GM12878 (cell line): Measurements from ENCODE around the gene KIF9. TPM values are rescaled to one million over a fixed set of nuclear protein-coding genes. Genes with fewer than 3 reads are reported as not detected.

Source experiments
- ATAC-seq: fragments of 200-7000 bp; cut with Tn5 transposase; 3 replicates; pipeline ENCODE4 v1.9.1; 2020; ENCODE audit warnings: mild to moderate bottlenecking, moderate library complexity
- BruUV-seq: library from RNA; stranded (reverse); fragments of 400-500 nt; replicated peaks from 2 replicates; lab custom pipeline; 2021; lab: Mats Ljungman, UMichigan
- CTCF ChIA-PET: fragments of 300-600 bp; sonication (Branson Sonifier 250); formaldehyde crosslinking; extraction: SDS; loops from one replicate; lab custom pipeline; 2021; ENCODE audit warnings: inconsistent platforms; lab: Yijun Ruan, JAX
- POLR2A ChIA-PET: fragments of 350-600 bp; formaldehyde crosslinking; extraction: SDS; loops from one replicate; lab custom pipeline; 2021; ENCODE audit warnings: inconsistent platforms; lab: Charles Lee
- RAD21 ChIA-PET: fragments of 300-600 bp; sonication (Branson Sonifier 250); formaldehyde crosslinking; loops from one replicate; lab custom pipeline; 2023; ENCODE audit warnings: antibody characterized with exemption; ENCODE audit not compliant: unreplicated experiment; lab: Charles Lee
- SMC1A ChIA-PET: fragments of 300-600 bp; sonication (Branson Sonifier 250); formaldehyde crosslinking; loops from one replicate; lab custom pipeline; 2023; ENCODE audit not compliant: unreplicated experiment, uncharacterized antibody; lab: Charles Lee
- DNase-seq: peaks from one replicate; pipeline ENCODE4 v3.0.0-alpha.2; 2011; ENCODE audit warnings: low read depth, low spot score
- FAIRE-seq: peaks from 3 replicates; lab custom pipeline; 2011; peaks lifted over from hg19 to GRCh38; lab: Jason Lieb, UNC
- H2AFZ ChIP-seq: 2 replicates; pipeline ENCODE4 v1.6.0; 2011; ENCODE audit warnings: low read depth, low read length, control low read depth; ENCODE audit not compliant: control insufficient read depth
- H3K27ac ChIP-seq: 2 replicates; pipeline ENCODE4 v1.5.1; 2011; ENCODE audit warnings: control low read depth; ENCODE audit not compliant: control insufficient read depth, insufficient read depth
- H3K27me3 ChIP-seq, 2 experiments: replicated peaks in 1 of 2; 2 replicates each; pipeline versions ENCODE4 v1.6.0 to v1.6.1; 2011; ENCODE audit warnings: low read length in 1 of 2; ENCODE audit not compliant: control insufficient read depth in 2 of 2, insufficient read depth in 2 of 2
- H3K36me3 ChIP-seq, 2 experiments: 2 replicates each; pipeline ENCODE4 v1.5.1; 2011; ENCODE audit warnings: low read length in 1 of 2; ENCODE audit not compliant: control insufficient read depth in 2 of 2, insufficient read depth in 2 of 2
- H3K4me1 ChIP-seq: 2 replicates; pipeline ENCODE4 v1.6.1; 2011; ENCODE audit warnings: mild to moderate bottlenecking, low read length, moderate library complexity, mixed read lengths; ENCODE audit not compliant: control insufficient read depth, insufficient read depth
- H3K4me2 ChIP-seq: 2 replicates; pipeline ENCODE4 v1.6.0; 2011; ENCODE audit warnings: control low read depth; ENCODE audit not compliant: control insufficient read depth, insufficient read depth
- H3K4me3 ChIP-seq: fragments of 200-600 bp; sonication (generic); 2 replicates; pipeline ENCODE4 v1.5.1; 2016
- H3K79me2 ChIP-seq: 2 replicates; pipeline ENCODE4 v1.6.0; 2011; ENCODE audit warnings: low read length; ENCODE audit not compliant: control insufficient read depth, insufficient read depth
- H3K9ac ChIP-seq: 2 replicates; pipeline ENCODE4 v1.8.0; 2011; ENCODE audit warnings: low read length, control low read depth, mixed read lengths; ENCODE audit not compliant: control insufficient read depth, insufficient read depth
- H3K9me3 ChIP-seq: replicated peaks from 3 replicates; pipeline ENCODE4 v1.5.1; 2011; ENCODE audit warnings: mild to moderate bottlenecking, low read length; ENCODE audit not compliant: control insufficient read depth, insufficient read depth
- H4K20me1 ChIP-seq: 2 replicates; pipeline ENCODE4 v1.6.0; 2011; ENCODE audit not compliant: control insufficient read depth, insufficient read depth
- BMI1 ChIP-seq: fragments of 450-650 bp; IDR thresholded peaks from 2 replicates; pipeline ENCODE4 v1.6.1; 2016; ENCODE audit warnings: mild to moderate bottlenecking, moderate library complexity, borderline replicate concordance
- ELK1 ChIP-seq: IDR thresholded peaks from 2 replicates; pipeline ENCODE4 v1.6.1; 2012; ENCODE audit warnings: low read depth, low read length, improper control_type of control experiment
- ETV6 ChIP-seq, 2 experiments: fragments of 450-650 bp in 1 of 2; IDR thresholded peaks in 1 of 2; conservative IDR thresholded peaks in 1 of 2; 2 replicates each; pipeline ENCODE4 v1.6.1; 2014; ENCODE audit warnings: antibody characterized with exemption in 1 of 2, borderline replicate concordance in 1 of 2, low read depth in 1 of 2, mild to moderate bottlenecking in 1 of 2, moderate library complexity in 1 of 2
- FOXK2 ChIP-seq: fragments of 450-650 bp; IDR thresholded peaks from 2 replicates; pipeline ENCODE4 v1.6.1; 2017; ENCODE audit warnings: mild to moderate bottlenecking, moderate library complexity
- HDGF ChIP-seq: fragments of 450-650 bp; IDR thresholded peaks from 2 replicates; pipeline ENCODE4 v1.6.1; 2016; ENCODE audit warnings: antibody characterized with exemption
- IKZF1 ChIP-seq: fragments of 450-650 bp; conservative IDR thresholded peaks from 2 replicates; pipeline ENCODE4 v1.6.1; 2017; ENCODE audit warnings: antibody characterized with exemption, mild to moderate bottlenecking
- IKZF2 ChIP-seq, 2 experiments: fragments of 450-650 bp; IDR thresholded peaks; 2 replicates each; pipeline ENCODE4 v1.6.1; 2017; ENCODE audit warnings: mild to moderate bottlenecking in 2 of 2, moderate library complexity in 2 of 2
- RBBP5 ChIP-seq: fragments of 200-600 bp; sonication (generic); conservative IDR thresholded peaks from 2 replicates; pipeline ENCODE4 v1.6.1; 2016
- RELB ChIP-seq: fragments of 450-650 bp; IDR thresholded peaks from 2 replicates; pipeline ENCODE4 v1.6.1; 2017; ENCODE audit warnings: low read depth, mild to moderate bottlenecking, moderate library complexity
- RUNX3 ChIP-seq: IDR thresholded peaks from 2 replicates; pipeline ENCODE4 v1.6.1; 2012; ENCODE audit warnings: low read length, inconsistent platforms
- SMC3 ChIP-seq: IDR thresholded peaks from 2 replicates; pipeline ENCODE4 v1.6.1; 2011; ENCODE audit warnings: low read length, improper control_type of control experiment, borderline replicate concordance
- SPI1 ChIP-seq: IDR thresholded peaks from 2 replicates; pipeline ENCODE4 v1.6.1; 2011; ENCODE audit warnings: low read depth, mild to moderate bottlenecking, low read length, moderate library complexity, borderline replicate concordance; ENCODE audit not compliant: insufficient read depth
- YY1 ChIP-seq: IDR thresholded peaks from 2 replicates; pipeline ENCODE4 v1.6.1; 2011; ENCODE audit warnings: low read depth, mild to moderate bottlenecking, low read length
- WGBS: methylation state at CpG from one replicate; pipeline ENCODE4 v1.1.6; 2016; ENCODE audit warnings: low lambda C conversion rate; ENCODE audit not compliant: insufficient replicate concordance, insufficient coverage; ENCODE audit errors: missing lambda C conversion rate; 5-methylcytosine and 5-hydroxymethylcytosine counted together
- in situ Hi-C: fragments of 300-500 bp; cut with MboI; formaldehyde crosslinking; loops from 9 replicates; pipeline ENCODE4 v1.14.3; 2018; ENCODE audit warnings: mixed read lengths
- intact Hi-C: fragments of 100-400 bp; cut with micrococcal nuclease; formaldehyde crosslinking; loops from one replicate; pipeline ENCODE4 v1.14.2; 2022; ENCODE audit not compliant: unreplicated experiment
- polyA plus RNA-seq, 11 experiments: library from polyadenylated mRNA; depleted of rRNA in 4 of 11; unstranded in 6 of 11; stranded (reverse) in 5 of 11; fragments of >200 nt; fragmentation: Nextera tagmentation in 4 of 11; fragmentation: Illumina TruSeq in 1 of 11; extraction: Ambion mirVana in 4 of 11; extraction: Trizol in 1 of 11; gene quantifications; 1 replicate in 1 of 11; 2 replicates in 10 of 11; pipeline versions ENCODE4 v1.2.1 to v1.2.3, GENCODE V29; 2011 to 2016; ENCODE audit warnings: inconsistent platforms in 2 of 11, missing spikeins in 2 of 11, low read depth in 1 of 11
- total RNA-seq, 4 experiments: library from RNA; depleted of rRNA in 3 of 4; stranded (reverse); fragments of >200 nt in 3 of 4; fragmentation: Illumina TruSeq in 1 of 4; extraction: Trizol in 1 of 4; gene quantifications; 2 replicates each; pipeline versions ENCODE4 v1.2.1 to v1.2.3, GENCODE V29; 2013 to 2021

KIF9 gene
- total and polyA plus RNA-seq, 10 of the 15 experiments (the other 5 are each of a cell fraction or from before 2014, with no cell fraction given), result 3.0 to 10.2 (median 5.9) TPM

- TF ChIP-seq YY1 (no peak), HDGF (no peak), ELK1 (no peak), BMI1 (no peak), FOXK2 (no peak)
Observed at GRCh38 chr3:47314056-47314764, 31.6 kb upstream of the KIF9 start (continued).

DNA sequence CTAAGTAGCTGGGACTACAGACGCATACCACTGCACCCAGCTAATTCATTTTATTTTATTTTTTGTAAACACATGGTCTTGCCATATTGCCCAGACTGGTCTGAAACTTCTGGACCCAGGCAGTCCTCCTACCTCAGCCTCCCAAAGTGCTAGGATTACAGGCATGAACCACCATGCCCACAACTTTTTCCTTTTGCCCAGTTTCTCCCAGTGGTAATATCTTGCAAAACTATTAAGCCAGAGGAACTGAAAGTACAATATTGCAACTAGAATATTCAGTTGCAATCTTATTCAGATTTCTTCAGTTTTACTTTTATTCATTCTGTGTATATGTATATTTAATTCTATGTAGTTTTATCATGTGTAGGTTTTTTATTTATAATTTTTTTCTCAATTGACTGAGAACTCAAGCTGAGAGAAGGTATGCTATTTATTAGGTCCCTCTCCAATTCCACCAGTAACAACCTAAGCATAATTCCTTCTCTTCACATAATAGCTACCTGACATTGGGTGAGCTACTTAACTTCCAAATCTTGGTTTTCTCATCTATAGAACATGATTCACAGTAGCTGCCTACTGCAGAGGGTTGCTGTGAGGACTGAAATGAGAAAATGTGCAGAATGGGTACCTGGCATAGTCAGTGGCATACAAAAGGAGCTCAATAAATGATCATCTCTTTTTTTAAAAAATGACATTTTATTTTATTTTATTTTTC is 30.9 kb upstream of the KIF9 start:
- ChIA-PET RAD21 (interaction anchor here (0.7 to 2.5 kb wide), 13 partner anchors 9 to 154 kb away, joined by 3 to 12 read pairs (median 5); partner anchors contain the start of genes KIF9, KLHL18, PTPN23 and SETD2), SMC1A (interaction anchor here (0.9 to 5.9 kb wide), 15 partner anchors 10 to 200 kb away, joined by 3 to 54 read pairs (median 5); partner anchors contain the start of gene SETD2), POLR2A (interaction anchor here (0.6 to 3.0 kb wide), 16 partner anchors 11 to 377 kb away, joined by 3 to 27 read pairs (median 4); partner anchors contain the start of genes KIF9 and KLHL18), CTCF (interaction anchor here (0.6 to 4.5 kb wide), 17 partner anchors 9 to 404 kb away, joined by 3 to 37 read pairs (median 5); partner anchors contain the start of genes KIF9, KLHL18 and SETD2)
- Histone ChIP-seq H3K9ac (no peak overlapping the region), H3K79me2 (peaks cover 7% of the 10 kb centered on the region), H3K4me3 (no peak overlapping the region), H3K4me1 (peaks cover 8% of the 10 kb centered on the region; the same call in 1 of the 2 replicates), H4K20me1 (no peaks in the 10 kb centered on the region), H3K9me3 (no peaks in the 10 kb centered on the region), H3K36me3 (peaks cover 2 to 4% of the 10 kb centered on the region in 2 experiments; a peak in 2 of 4 replicates), H3K4me2 (peak overlapping the region; percentile 30; the same call in 1 of the 2 replicates), H3K27me3 (no peaks in the 10 kb centered on the region), H3K27ac (no peak overlapping the region), H2AFZ (no peak overlapping the region)
- no TSS peak for BruUV-seq
- in situ Hi-C loops (no loop called here), intact Hi-C loops (no loop called here)
- DNase-seq (no peak), FAIRE-seq (peak; percentile 18), ATAC-seq (no peak; the same call in 2 of the 3 replicates)
- TF ChIP-seq IKZF2 (IDR thresholded peaks at IDR 0.05), result peak; percentile 52 to 61; a peak in 3 of 4 replicates
- TF ChIP-seq RBBP5, result no peak
- TF ChIP-seq IKZF1, result peak; percentile 28; the same call in 1 of the 2 replicates
- TF ChIP-seq SPI1, result peak; percentile 63; the same call in 1 of the 2 replicates
- no peak for TF ChIP-seq SMC3
- TF ChIP-seq RUNX3, result peak; percentile 26; the same call in 1 of the 2 replicates
- 0 out of 2 replicates have a peak, but pooled peaks have one; percentile 23 for TF ChIP-seq RELB
- no peak for TF ChIP-seq ETV6 (conservative IDR thresholded peaks at IDR 0.05 in 1 of 2, IDR thresholded peaks at IDR 0.05 in 1 of 2; ENCODE audit: borderline replicate concordance in 1 of 2, low read depth in 1 of 2)
- 100% methylated on average over 1 of the region's 1 CpG for WGBS
